GM23338 (cell line): ENCODE measurements around the gene PIBF1. TPM values are rescaled to one million over a fixed set of nuclear protein-coding genes. Genes with fewer than 3 reads are reported as not detected.

Experiments used
- ATAC-seq: fragments of 200-7000 bp; cut with Tn5 transposase; 3 replicates; pipeline ENCODE4 v1.9.1; 2020
- DNase-seq: peaks from one replicate; pipeline ENCODE4 v3.0.0-alpha.2; 2015; ENCODE audit warnings: low spot score
- H2AFZ ChIP-seq: fragments of 200-600 bp; sonication (generic); 2 replicates; pipeline ENCODE4 v1.8.0; 2016; ENCODE audit warnings: antibody characterized with exemption, mild to moderate bottlenecking, moderate library complexity
- H3F3A ChIP-seq: fragments of 200-600 bp; sonication (generic); replicated peaks from 2 replicates; pipeline ENCODE4 v1.8.0; 2017; ENCODE audit warnings: antibody characterized with exemption, mixed run types, low read depth
- H3K27ac ChIP-seq: fragments of 200-600 bp; sonication (generic); 2 replicates; pipeline ENCODE4 v1.6.1; 2016; ENCODE audit warnings: low read depth
- H3K27me3 ChIP-seq: fragments of 200-600 bp; sonication (generic); 2 replicates; pipeline ENCODE4 v1.8.0; 2016; ENCODE audit warnings: mild to moderate bottlenecking, mixed run types, moderate library complexity; ENCODE audit not compliant: insufficient read depth
- H3K36me3 ChIP-seq: fragments of 200-600 bp; sonication (generic); 2 replicates; pipeline ENCODE4 v1.8.0; 2016; ENCODE audit warnings: mild to moderate bottlenecking; ENCODE audit not compliant: insufficient read depth
- H3K4me1 ChIP-seq: fragments of 200-600 bp; sonication (generic); 2 replicates; pipeline ENCODE4 v1.8.0; 2016; ENCODE audit warnings: mild to moderate bottlenecking, moderate library complexity; ENCODE audit not compliant: insufficient read depth
- H3K4me2 ChIP-seq: fragments of 200-600 bp; sonication (generic); 2 replicates; pipeline ENCODE4 v1.7.1; 2017; ENCODE audit warnings: mixed run types
- H3K4me3 ChIP-seq: fragments of 200-600 bp; sonication (generic); 2 replicates; pipeline ENCODE4 v1.6.1; 2016; ENCODE audit warnings: mixed run types
- H3K79me2 ChIP-seq: fragments of 200-600 bp; sonication (generic); replicated peaks from 2 replicates; pipeline ENCODE4 v1.8.0; 2017; ENCODE audit warnings: mild to moderate bottlenecking; ENCODE audit not compliant: insufficient read depth
- H3K9me2 ChIP-seq: fragments of 200-600 bp; sonication (generic); 2 replicates; pipeline ENCODE4 v1.8.0; 2017; ENCODE audit not compliant: insufficient read depth
- H4K20me1 ChIP-seq: fragments of 200-600 bp; sonication (generic); replicated peaks from 2 replicates; pipeline ENCODE4 v1.8.0; 2017; ENCODE audit warnings: mild to moderate bottlenecking; ENCODE audit not compliant: insufficient read depth
- H3K27ac Mint-ChIP-seq: 2 replicates; pipeline ENCODE4 v1.8.0; 2020; ENCODE audit warnings: inconsistent platforms, mild to moderate bottlenecking, moderate library complexity, mixed read lengths
- H3K27me3 Mint-ChIP-seq: 3 replicates; pipeline ENCODE4 v1.8.0; 2022; ENCODE audit warnings: low read depth, mild to moderate bottlenecking, moderate library complexity, mixed read lengths, inconsistent platforms; ENCODE audit not compliant: insufficient read depth, poor library complexity
- H3K36me3 Mint-ChIP-seq: 3 replicates; pipeline ENCODE4 v1.8.0; 2021; ENCODE audit warnings: low read depth, mild to moderate bottlenecking, inconsistent platforms, moderate library complexity, mixed read lengths
- H3K4me1 Mint-ChIP-seq: 3 replicates; pipeline ENCODE4 v1.8.0; 2020; ENCODE audit warnings: mild to moderate bottlenecking, inconsistent platforms, mixed read lengths
- H3K4me3 Mint-ChIP-seq: 3 replicates; pipeline ENCODE4 v1.8.0; 2021; ENCODE audit warnings: moderate library complexity, mild to moderate bottlenecking, inconsistent platforms, mixed read lengths
- H3K9me3 Mint-ChIP-seq: 3 replicates; pipeline ENCODE4 v1.8.0; 2020; ENCODE audit warnings: moderate library complexity, mild to moderate bottlenecking, inconsistent platforms, mixed read lengths
- CREB1 ChIP-seq: fragments of 250-450 bp; sonication (Bioruptor Pico); IDR thresholded peaks from 2 replicates; pipeline ENCODE4 v1.5.0; 2020; ENCODE audit warnings: low read depth, mild to moderate bottlenecking, moderate library complexity
- CTCF ChIP-seq, 2 experiments: fragments of 200-600 bp in 1 of 2; sonication (generic) in 1 of 2; conservative IDR thresholded peaks; 2 replicates each; pipeline versions ENCODE4 v1.5.1 to v1.6.1; 2016 to 2017; ENCODE audit warnings: antibody characterized with exemption in 2 of 2, low read depth in 2 of 2, mild to moderate bottlenecking in 2 of 2, moderate library complexity in 1 of 2
- ETS1 ChIP-seq: IDR thresholded peaks from 2 replicates; pipeline ENCODE4 v1.6.1; 2016; ENCODE audit warnings: antibody characterized with exemption
- EZH2 ChIP-seq: fragments of 200-600 bp; sonication (generic); IDR thresholded peaks from one replicate; pipeline ENCODE4 v1.8.0; 2017; ENCODE audit warnings: antibody characterized with exemption, mild to moderate bottlenecking, low read depth; ENCODE audit not compliant: unreplicated experiment
- EZH2phosphoT487 ChIP-seq: fragments of 200-600 bp; sonication (generic); IDR thresholded peaks from one replicate; pipeline ENCODE4 v1.8.1; 2018; ENCODE audit warnings: antibody characterized with exemption; ENCODE audit not compliant: unreplicated experiment
- JUNB ChIP-seq: IDR thresholded peaks from one replicate; pipeline ENCODE4 v1.6.1; 2016; ENCODE audit warnings: antibody characterized with exemption; ENCODE audit not compliant: unreplicated experiment
- NANOG ChIP-seq: IDR thresholded peaks from 2 replicates; pipeline ENCODE4 v1.6.1; 2016; ENCODE audit warnings: antibody characterized with exemption, borderline replicate concordance
- POLR2AphosphoS5 ChIP-seq: IDR thresholded peaks from 2 replicates; pipeline ENCODE4 v1.6.1; 2016; ENCODE audit warnings: antibody characterized with exemption, low read depth
- REST ChIP-seq: IDR thresholded peaks from one replicate; pipeline ENCODE4 v1.6.1; 2018; ENCODE audit warnings: antibody characterized with exemption; ENCODE audit not compliant: unreplicated experiment
- STAT1 ChIP-seq: IDR thresholded peaks from one replicate; pipeline ENCODE4 v1.6.1; 2016; ENCODE audit warnings: antibody characterized with exemption; ENCODE audit not compliant: unreplicated experiment
- ZNF114 ChIP-seq: fragments of 250-450 bp; sonication (Bioruptor Pico); IDR thresholded peaks from 2 replicates; pipeline ENCODE4 v1.5.0; 2020; ENCODE audit warnings: mild to moderate bottlenecking, moderate library complexity
- ZNF331 ChIP-seq: fragments of 250-450 bp; sonication (Bioruptor Pico); IDR thresholded peaks from 2 replicates; pipeline ENCODE4 v1.5.0; 2020; ENCODE audit warnings: low read depth, mild to moderate bottlenecking, moderate library complexity
- polyA plus RNA-seq: library from polyadenylated mRNA; unstranded; fragments of >200 nt; fragmentation: Nextera tagmentation; extraction: Ambion mirVana; gene quantifications from 2 replicates; pipeline ENCODE4 v1.2.1, GENCODE V29; 2016
- total RNA-seq: library from RNA; depleted of rRNA; stranded (reverse); fragments of >200 nt; shearing (Covaris generic); gene quantifications from 2 replicates; pipeline ENCODE4 v1.2.3, GENCODE V29; 2014

Gene PIBF1
- total and polyA plus RNA-seq, 2 experiments from 2014 or later: 14.9 to 22.6 TPM

GRCh38 chr13:73062468-73062867 is 280.5 kb downstream of the PIBF1 start (continued):
- TF ChIP-seq REST (no peak), EZH2 (no peak), EZH2phosphoT487 (no peak), ETS1 (no peak), NANOG (no peak), CREB1 (CRISPR knock-in tag) (no peak), ZNF331 (no peak), ZNF114 (CRISPR knock-in tag) (no peak), JUNB (no peak), STAT1 (no peak)

- ATAC-seq: no peak
- Mint-ChIP-seq H3K27me3 (peaks cover 39% of the 10 kb centered on the region), H3K9me3 (no peaks in the 10 kb centered on the region; the same call in 2 of the 3 replicates), H3K4me3 (no peak overlapping the region), H3K27ac (no peak overlapping the region), H3K4me1 (peaks cover 53% of the 10 kb centered on the region), H3K36me3 (peaks cover 4% of the 10 kb centered on the region)
- H3K4me2 ChIP-seq: no peak overlapping the region
- no peak for DNase-seq
- H2AFZ ChIP-seq: no peak overlapping the region
- no peak overlapping the region for H3K27ac ChIP-seq
- no peaks in the 10 kb centered on the region for H3F3A ChIP-seq
- H3K4me3 ChIP-seq: no peak overlapping the region
- H4K20me1 ChIP-seq: no peaks in the 10 kb centered on the region
- peaks cover 47% of the 10 kb centered on the region for H3K27me3 ChIP-seq
- H3K36me3 ChIP-seq: no peaks in the 10 kb centered on the region
- no peaks in the 10 kb centered on the region for H3K79me2 ChIP-seq
- H3K9me2 ChIP-seq: no peaks in the 10 kb centered on the region
- peaks cover 44% of the 10 kb centered on the region for H3K4me1 ChIP-seq
- TF ChIP-seq STAT1 (no peak), ZNF331 (no peak), EZH2 (no peak), ZNF114 (CRISPR knock-in tag) (no peak), CREB1 (CRISPR knock-in tag) (no peak), REST (no peak), POLR2AphosphoS5 (no peak), JUNB (no peak), CTCF (conservative IDR thresholded peaks at IDR 0.05; ENCODE audit: low read depth in 2 of 2) (no peak), ETS1 (no peak), NANOG (no peak)
These were observed 281.2 kb downstream of the PIBF1 start for GRCh38 chr13:73063166-73063565.
